GM18526 (cell line): Measurements from ENCODE around the gene SRP14.

Experiments used
- POLR2A ChIP-seq: IDR thresholded peaks from 3 replicates; pipeline ENCODE4 v1.6.1; 2011; ENCODE audit not compliant: insufficient read length; ENCODE audit errors: extremely low read depth

SRP14 gene, protein sequence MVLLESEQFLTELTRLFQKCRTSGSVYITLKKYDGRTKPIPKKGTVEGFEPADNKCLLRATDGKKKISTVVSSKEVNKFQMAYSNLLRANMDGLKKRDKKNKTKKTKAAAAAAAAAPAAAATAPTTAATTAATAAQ

DNA sequence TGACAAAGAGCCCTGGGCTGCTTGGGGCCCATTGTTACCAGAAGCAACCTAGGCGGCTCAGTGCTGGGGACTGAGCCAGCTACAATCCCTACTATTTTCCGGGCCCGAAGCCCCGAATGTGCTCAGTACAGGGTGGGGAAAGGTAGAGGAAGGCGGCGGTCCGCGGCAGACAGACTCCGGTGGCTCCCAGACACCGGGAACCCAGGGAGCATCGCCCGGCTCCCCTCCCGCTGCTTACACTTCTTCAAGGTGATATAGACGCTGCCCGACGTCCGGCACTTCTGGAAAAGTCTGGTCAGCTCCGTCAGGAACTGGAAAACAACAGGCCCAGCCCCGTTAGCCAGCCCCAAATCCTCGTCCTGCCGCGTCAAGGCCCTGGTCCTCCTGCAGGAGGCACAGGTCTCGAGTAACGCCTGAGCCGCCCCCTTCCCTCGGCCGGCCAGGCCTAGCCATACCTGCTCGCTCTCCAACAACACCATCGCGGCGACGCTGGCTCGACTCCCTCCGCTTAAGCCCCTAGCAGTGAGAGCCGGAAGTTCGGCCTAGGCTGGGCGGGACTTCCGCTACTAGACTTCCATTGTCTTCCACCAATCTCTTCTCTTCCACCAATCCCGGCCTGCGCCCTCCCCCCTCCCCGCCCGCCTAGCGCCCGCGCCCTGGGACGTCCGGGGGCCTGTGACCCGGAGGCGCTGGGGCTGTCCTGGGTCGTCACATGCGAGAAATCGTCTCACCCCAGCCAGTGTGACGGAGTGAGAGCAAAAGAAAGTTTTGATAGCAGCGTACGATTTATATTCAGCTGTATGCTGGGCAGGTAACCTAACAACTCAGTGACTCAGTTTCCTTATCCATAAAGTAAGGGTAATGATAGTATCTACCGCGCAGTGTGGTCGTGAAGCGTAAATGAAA lies at the start of gene SRP14:
Gene SRP14 (minus strand): TSS at position 544 of the 906 bp plus-strand sequence. CDS start 65 bp downstream, at position 479.
- TF ChIP-seq POLR2A, result peak; percentile 92

DNA sequence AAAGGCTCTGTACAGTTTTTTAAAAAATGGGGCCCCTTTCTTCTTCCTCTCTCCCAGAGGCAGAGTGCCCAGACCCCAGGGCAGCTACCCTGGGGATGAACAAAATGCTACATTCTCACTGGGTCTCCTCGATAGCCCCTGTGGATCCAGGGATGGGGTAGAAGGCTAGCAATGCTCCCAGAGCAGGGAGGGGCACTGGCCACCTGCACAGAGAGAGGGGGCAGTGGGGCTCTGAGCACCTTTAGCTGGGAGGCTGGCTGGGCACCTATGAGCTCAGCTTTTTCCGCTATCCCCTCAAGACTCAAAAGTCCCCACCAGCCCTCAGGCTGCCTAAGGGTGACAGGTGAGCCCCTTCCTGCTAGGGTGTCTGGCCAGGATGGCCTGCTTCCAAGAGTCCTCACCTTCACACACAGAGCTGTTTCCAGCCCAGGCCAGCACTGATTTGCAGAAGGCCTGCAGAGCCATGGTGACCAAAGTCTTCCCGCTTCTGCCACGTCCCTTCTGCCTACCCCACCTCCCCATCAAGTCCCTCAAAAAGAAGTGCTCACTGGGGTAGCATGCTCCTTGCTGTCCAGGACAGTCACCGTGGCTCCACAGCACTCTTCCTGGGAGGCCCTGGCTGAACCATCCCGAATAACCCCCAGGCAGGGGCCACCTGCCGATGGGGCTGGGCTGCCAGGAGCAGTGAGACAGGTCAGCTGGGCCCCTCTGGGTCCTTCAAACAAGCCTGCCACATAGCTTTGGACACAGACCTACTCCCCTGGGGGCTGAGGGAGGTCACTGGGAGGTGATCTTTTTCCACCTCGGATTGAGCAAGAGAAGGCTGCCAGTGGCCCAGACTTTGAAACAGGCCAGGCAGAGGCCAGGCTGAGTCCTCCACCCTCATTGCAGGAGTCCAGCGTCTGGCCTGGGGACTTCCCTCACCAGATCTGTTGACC lies 49.3 kb upstream of the SRP14 start:
- no peak for TF ChIP-seq POLR2A

DNA sequence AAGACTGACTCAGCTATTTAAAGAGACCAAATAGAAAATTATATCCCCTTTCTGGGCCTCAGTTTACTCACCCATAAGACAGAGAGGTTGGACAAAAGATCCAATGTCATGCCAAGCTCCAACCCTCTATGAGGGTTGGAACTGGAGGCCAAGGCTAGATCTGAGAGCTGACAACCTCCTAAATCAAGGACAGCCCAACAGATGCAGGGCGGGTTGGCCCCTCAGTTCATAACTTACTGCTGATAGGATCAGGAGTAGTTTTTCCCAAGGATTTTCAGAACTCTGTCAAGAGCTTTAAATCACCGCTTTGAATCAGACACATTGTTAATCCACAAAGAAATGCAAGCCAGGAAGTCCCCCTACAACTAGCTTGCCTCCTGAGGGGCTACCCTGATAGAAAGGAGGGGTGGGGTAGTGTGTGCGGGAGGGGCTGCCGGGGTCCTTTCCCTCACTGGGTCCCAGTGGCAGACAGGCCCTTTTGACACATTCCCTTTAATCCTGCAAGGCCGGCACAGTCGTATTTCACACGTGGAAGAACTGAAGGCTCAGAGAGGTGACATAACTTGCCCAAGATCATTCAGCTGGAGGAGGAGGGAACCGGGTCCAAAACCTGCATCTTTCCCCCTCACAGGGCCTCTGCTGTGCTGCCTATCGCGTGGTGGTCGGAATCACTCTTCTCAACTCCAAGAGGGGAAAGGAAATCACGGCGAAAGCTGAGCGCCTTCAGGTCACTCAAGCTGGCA lies 48.3 kb upstream of the SRP14 start:
- TF ChIP-seq POLR2A, result no peak

DNA sequence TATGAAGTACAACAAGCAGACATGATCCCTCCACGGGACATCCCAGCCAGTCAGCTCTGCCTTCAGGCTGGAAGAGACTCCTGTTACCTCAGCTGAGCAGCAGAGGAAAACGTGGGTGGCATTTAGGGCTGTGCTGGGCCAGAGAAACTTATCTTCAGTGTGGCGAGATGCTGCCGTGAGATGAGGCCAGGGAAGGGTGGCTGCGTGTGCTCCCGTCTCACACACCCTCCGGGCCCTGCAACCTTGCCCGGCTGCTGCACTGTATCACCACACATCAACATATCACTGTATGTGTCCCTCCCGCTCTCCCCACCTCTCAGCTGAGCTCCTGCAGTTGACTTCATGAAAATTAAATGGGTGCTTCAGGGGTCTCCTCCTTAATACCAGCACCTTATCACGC lies 46.3 kb upstream of the SRP14 start:
- TF ChIP-seq POLR2A, result no peak

DNA sequence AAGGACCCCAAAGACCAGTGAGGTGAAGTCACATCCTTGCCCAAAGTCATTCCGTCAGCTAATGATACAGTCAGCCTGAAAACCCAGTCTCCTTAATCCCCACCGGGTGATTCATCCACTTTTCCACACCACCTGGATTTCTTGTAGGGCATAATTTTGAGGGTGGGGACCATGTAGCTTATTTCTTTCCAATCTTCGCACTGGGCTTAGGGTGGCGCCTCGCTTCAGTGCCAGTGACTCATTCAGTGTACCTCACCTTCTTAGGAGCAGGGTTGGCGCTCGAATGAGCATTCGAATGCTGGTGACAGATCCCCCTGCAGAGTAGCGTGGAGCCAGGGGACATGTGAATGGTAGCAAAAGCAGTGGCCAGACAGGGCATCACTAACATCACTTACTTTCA lies 45.7 kb upstream of the SRP14 start:
- TF ChIP-seq POLR2A, result no peak

DNA sequence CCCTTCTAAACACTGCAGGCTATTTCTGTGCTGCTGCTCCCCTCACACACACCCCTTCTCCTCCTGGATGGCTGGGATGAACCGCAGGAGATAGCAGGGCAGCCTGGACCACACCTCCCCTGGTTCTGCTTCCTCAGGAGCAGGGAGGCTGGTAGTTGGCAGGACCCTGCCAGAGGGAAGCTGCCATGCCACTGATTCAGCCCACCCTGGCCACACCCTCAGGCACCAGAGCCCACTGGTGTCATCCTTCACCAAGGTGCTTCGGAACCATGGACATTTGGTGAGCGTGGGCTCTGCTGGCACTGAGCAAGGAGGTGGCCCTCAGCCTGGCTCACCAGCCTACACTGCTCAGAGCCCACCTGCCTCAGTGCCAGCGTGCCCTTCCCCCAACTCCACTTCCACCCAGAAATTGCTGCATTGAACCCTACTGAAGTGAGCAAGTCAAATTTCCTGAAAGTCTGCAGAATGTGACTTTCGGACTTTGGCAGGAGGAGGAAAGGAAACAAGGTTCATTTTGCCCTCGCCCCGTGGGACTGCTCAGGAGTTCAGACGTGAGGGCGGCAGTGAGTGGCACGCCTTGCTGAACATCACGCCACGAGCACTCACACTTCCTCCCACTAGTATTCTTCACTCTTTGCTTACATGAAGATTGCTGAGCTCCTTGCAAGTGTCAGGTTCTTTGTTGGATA lies 43.4 kb upstream of the SRP14 start:
- TF ChIP-seq POLR2A, result no peak

DNA sequence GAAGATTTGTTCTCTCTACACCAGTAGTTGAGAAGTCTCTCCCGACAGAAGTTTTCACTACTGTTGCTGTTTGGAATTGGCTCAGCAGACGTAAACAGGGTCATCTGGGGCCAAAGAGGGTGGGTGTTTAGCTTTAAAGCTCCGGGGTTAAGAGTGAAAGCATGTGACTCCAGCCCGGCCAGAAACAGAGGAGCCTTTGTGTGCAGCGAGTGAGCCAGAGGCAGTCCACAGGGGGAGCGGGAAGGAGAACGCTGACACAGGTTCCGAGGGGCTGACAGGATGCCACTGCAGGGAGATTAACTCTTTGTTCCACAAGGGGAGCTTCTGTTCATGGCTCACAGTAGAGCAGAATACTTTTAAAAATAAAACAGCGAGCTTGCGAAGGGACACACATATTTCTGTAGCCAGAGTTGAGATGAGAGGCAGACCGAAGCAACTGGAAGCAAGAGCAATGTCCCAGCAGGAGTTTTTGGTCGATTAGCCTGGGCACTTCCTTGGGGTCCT lies 42.8 kb upstream of the SRP14 start:
- TF ChIP-seq POLR2A, result no peak

DNA sequence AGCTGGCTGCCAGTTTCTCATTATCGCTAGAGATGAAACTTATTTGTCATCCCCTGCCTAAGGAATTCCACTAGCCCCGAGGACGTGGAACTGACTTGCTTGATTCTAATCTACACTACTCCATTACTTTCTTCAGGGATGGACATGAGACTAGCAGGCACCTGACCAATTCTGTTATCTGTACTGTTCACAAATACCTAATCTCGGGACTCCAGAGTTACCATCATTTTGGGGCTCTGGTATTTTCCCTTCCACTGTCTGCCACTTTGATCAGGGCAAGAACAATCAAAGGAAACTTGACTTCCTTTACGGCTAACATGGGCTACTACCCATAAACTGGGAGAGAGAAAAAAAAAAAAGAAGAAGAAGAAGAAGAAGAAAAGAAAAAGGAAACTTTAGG lies 41.9 kb upstream of the SRP14 start:
- no peak for TF ChIP-seq POLR2A

DNA sequence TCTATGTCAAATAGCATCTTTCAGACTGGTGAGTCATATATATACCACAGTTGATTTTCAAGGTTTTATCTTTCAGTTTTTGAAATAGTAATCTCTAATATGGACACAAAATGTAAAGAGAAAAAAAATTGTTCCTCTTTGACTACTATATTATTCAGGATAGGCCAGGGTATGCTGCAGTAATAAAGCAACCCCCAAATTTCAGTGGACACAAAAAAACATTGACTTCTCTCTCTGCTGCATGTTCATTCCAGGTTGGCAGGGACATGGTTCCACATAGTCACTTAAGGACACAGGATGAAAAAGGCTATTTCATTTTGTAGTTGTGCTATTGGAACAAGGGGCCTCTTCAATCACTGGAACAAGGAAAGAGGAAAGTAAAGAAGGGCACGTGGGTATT lies 41.1 kb upstream of the SRP14 start:
- no peak for TF ChIP-seq POLR2A

DNA sequence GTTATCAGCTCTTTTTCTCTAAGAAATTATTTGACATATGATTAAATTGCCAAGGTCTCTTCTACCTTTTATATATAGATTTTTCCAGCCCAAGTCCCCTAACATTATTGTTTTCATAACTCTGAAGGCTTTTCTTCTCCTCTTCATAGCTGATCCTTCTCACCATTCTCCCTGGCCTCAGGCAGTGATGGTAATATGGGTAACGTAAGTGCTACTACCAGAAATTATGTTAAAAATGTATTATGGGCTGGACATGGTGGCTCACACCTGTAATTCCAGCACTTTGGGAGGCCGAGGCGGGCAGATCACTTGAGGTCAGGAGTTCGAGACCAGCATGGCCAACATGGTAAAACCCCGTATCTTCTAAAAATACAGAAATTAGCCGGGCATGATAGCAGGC lies 40.5 kb upstream of the SRP14 start:
- no peak for TF ChIP-seq POLR2A

DNA sequence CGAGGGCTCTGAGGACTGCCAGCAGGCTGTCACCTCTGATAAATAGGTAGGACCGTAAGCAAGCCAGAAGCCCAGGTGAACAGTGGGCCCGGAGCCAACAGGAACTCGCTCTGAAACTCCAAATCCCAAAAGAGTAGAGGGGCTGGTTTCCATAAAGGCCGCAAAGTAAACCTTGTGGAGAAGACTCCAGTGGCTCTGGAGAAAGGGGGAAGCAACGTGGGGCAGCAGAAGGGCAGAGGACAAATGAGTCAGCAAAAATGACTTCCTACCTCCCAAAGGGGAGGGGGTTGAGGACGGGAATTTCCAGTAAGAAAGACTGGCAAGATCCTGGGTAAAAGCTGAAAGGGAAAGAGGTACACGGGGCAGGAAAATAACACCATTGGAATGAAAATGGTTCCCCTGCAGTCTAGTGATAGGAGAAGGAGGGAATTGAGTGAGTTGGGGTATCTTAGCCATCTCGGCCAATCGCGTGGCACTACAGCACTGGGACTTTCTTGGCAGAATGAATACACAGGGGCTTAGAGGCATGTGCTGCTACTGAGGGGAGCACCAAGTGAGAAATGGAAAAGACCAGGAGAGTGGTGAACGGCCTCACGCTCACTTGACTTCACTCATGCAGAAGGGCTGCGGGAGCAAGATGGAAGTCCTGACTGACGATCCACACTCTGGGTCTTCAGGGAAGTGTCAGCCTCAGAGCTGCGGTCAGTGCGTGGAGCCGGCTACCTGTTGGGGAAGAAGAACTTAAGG lies 36.5 kb upstream of the SRP14 start:
- TF ChIP-seq POLR2A, result no peak

DNA sequence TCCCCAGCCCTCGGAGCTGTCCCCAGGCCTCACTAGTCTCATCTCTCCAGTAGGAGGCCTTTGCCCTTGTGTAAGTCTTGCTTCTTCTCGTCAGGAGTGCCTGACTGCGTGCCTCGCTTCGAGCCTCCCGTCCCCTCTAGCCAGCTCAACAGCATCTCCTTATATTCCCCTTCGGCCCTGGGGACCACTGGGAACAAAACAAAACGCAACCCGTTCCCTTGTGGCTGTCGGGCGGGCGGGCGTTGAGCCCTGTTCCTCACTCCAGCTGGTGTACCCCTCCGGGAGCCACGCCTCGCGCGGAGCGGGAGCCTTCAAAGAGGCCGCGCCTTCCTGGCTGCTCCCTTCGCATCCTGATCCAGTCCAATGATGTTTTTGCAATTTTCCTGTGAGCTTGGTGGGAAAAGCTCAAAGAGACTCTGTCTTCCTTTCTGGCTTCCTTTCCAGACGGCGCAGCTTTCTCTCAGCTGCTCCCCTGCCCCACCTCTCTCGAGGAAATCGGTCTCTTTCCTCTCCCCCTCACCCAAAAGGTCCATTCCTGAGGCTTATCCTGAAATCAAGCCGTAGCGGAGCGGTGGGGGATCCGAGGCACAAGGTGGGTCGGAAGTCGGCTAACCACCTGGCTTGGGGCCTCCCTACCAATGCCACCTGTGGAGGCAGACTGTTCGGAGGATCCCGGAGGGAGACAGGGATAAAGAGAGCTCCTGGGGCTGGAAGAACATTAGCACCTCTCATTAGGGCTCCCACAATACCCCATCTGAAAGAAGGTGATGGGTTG lies 33.4 kb upstream of the SRP14 start:
- no peak for TF ChIP-seq POLR2A
